MM.1S (cell line): ENCODE measurements around the gene MAPKAP1.

ENCODE experiments used
- CTCF ChIP-seq: fragments of 300-600 bp; sonication (generic); IDR thresholded peaks from 2 replicates; pipeline ENCODE4 v1.5.1; 2016; ENCODE audit warnings: antibody characterized with exemption, low read length, mixed read lengths
- EZH2 ChIP-seq: fragments of 300-600 bp; sonication (generic); optimal IDR thresholded peaks from 2 replicates; pipeline ENCODE3; 2017; ENCODE audit warnings: low read depth, mild to moderate bottlenecking, antibody characterized with exemption, low read length, mixed read lengths
- EZH2phosphoT487 ChIP-seq: fragments of 300-600 bp; sonication (generic); IDR thresholded peaks from 2 replicates; pipeline ENCODE4 v1.6.1; 2018; ENCODE audit warnings: antibody characterized with exemption, low read length

GRCh38 chr9:125652759-125653158 is 54.2 kb downstream of the MAPKAP1 start:
- TF ChIP-seq CTCF (no peak), EZH2 (no peak), EZH2phosphoT487 (no peak)
